GM21786 (cell line): ENCODE results near the gene PTPRB.

Experiments
- ATAC-seq: cut with Tn5 transposase; IDR thresholded peaks from one replicate; pipeline ENCODE4 v1.9.1; 2021; ENCODE audit not compliant: unreplicated experiment

PTPRB gene

GRCh38 chr12:70467918-70468733 lies 169.1 kb downstream of the PTPRB start:
- no peak for ATAC-seq

- no peak for ATAC-seq
Measured at GRCh38 chr12:70467476-70467875, 169.8 kb downstream of the PTPRB start.

GRCh38 chr12:70466753-70467152 lies 170.5 kb downstream of the PTPRB start:
- no peak for ATAC-seq
